Smooth muscle cell (in vitro differentiated cells): ENCODE data around the gene SNAP25. TPM values are rescaled to one million over a fixed set of nuclear protein-coding genes. Genes with fewer than 3 reads are reported as not detected.
A peak's percentile ranks its signal among the peaks of the same experiment; 100 is the strongest.

Experiments used
- DNase-seq: peaks from one replicate; lab custom pipeline; 2025; ENCODE audit not compliant: unreplicated experiment; lab: John Stamatoyannopoulos, UW
- H2AFZ ChIP-seq: fragments of 200-600 bp; sonication (generic); 2 replicates; pipeline ENCODE4 v1.6.0; 2016; ENCODE audit warnings: antibody characterized with exemption, low read depth, mild to moderate bottlenecking
- H3F3A ChIP-seq: fragments of 200-600 bp; sonication (generic); 2 replicates; pipeline ENCODE4 v1.6.0; 2017; ENCODE audit warnings: antibody characterized with exemption, low read depth
- H3K27ac ChIP-seq: fragments of 200-600 bp; sonication (generic); 2 replicates; pipeline ENCODE4 v1.5.1; 2016; ENCODE audit warnings: low read depth, mild to moderate bottlenecking
- H3K27me3 ChIP-seq: fragments of 200-600 bp; sonication (generic); 2 replicates; pipeline ENCODE4 v1.6.1; 2016; ENCODE audit warnings: low read depth, mild to moderate bottlenecking
- H3K36me3 ChIP-seq: fragments of 200-600 bp; sonication (generic); 2 replicates; pipeline ENCODE4 v1.5.1; 2016; ENCODE audit warnings: low read depth
- H3K4me1 ChIP-seq: fragments of 200-600 bp; sonication (generic); 2 replicates; pipeline ENCODE4 v1.5.1; 2016; ENCODE audit warnings: low read depth
- H3K4me2 ChIP-seq: fragments of 200-600 bp; sonication (generic); 2 replicates; pipeline ENCODE4 v1.6.0; 2016; ENCODE audit warnings: mild to moderate bottlenecking
- H3K4me3 ChIP-seq: fragments of 200-600 bp; sonication (generic); 2 replicates; pipeline ENCODE4 v1.5.1; 2016; ENCODE audit warnings: mild to moderate bottlenecking
- H3K79me2 ChIP-seq: fragments of 200-600 bp; sonication (generic); 2 replicates; pipeline ENCODE4 v1.6.0; 2016; ENCODE audit warnings: low read depth, mild to moderate bottlenecking
- H3K9ac ChIP-seq: fragments of 200-600 bp; sonication (generic); 2 replicates; pipeline ENCODE4 v1.6.0; 2016; ENCODE audit warnings: low read depth
- H3K9me3 ChIP-seq: fragments of 200-600 bp; sonication (generic); replicated peaks from 2 replicates; pipeline ENCODE4 v1.5.1; 2016; ENCODE audit warnings: low read depth
- H4K20me1 ChIP-seq: fragments of 200-600 bp; sonication (generic); 2 replicates; pipeline ENCODE4 v1.6.0; 2016; ENCODE audit warnings: low read depth
- WGBS: methylation state at CpG from one replicate; pipeline ENCODE4 v1.1.7; 2016; ENCODE audit warnings: low lambda C conversion rate; 5-methylcytosine and 5-hydroxymethylcytosine counted together
- polyA plus RNA-seq: library from polyadenylated mRNA; unstranded; fragments of >200 nt; fragmentation: Nextera tagmentation; extraction: Ambion mirVana; gene quantifications from 2 replicates; pipeline ENCODE4 v1.2.1, GENCODE V29; 2016
- total RNA-seq: library from RNA; depleted of rRNA; stranded (reverse); fragments of >200 nt; gene quantifications from 2 replicates; pipeline ENCODE4 v1.2.3, GENCODE V29; 2014
- TF ChIP-seq, protein P1 (sequence below): fragments of 200-600 bp; sonication (generic); IDR thresholded peaks from 2 replicates; pipeline ENCODE4 v1.5.1; 2017; ENCODE audit warnings: borderline replicate concordance, mild to moderate bottlenecking, antibody characterized with exemption; ENCODE audit not compliant: insufficient read depth, poor library complexity, severe bottlenecking

Gene SNAP25
- total and polyA plus RNA-seq, 2 experiments from 2014 or later: 4.9 to 5.4 TPM

GRCh38 chr20:10306440-10307358 lies 88.1 kb downstream of the SNAP25 start:
- Histone ChIP-seq H3K4me3 (no peak overlapping the region), H3K36me3 (no peaks in the 10 kb centered on the region), H3K4me1 (peaks cover 8% of the 10 kb centered on the region), H4K20me1 (no peaks in the 10 kb centered on the region), H3K4me2 (peak overlapping the region; percentile 79), H3F3A (no peaks in the 10 kb centered on the region), H3K9ac (peak overlapping the region; percentile 42), H3K9me3 (no peaks in the 10 kb centered on the region), H2AFZ (no peak overlapping the region), H3K27me3 (no peaks in the 10 kb centered on the region), H3K79me2 (no peaks in the 10 kb centered on the region), H3K27ac (peak overlapping the region; percentile 82)
- no peak for DNase-seq
- 23% methylated on average over 3 of the region's 3 CpGs for WGBS
- TF ChIP-seq, protein P1, sequence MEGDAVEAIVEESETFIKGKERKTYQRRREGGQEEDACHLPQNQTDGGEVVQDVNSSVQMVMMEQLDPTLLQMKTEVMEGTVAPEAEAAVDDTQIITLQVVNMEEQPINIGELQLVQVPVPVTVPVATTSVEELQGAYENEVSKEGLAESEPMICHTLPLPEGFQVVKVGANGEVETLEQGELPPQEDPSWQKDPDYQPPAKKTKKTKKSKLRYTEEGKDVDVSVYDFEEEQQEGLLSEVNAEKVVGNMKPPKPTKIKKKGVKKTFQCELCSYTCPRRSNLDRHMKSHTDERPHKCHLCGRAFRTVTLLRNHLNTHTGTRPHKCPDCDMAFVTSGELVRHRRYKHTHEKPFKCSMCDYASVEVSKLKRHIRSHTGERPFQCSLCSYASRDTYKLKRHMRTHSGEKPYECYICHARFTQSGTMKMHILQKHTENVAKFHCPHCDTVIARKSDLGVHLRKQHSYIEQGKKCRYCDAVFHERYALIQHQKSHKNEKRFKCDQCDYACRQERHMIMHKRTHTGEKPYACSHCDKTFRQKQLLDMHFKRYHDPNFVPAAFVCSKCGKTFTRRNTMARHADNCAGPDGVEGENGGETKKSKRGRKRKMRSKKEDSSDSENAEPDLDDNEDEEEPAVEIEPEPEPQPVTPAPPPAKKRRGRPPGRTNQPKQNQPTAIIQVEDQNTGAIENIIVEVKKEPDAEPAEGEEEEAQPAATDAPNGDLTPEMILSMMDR: no peak

GRCh38 chr20:10307359-10307735 lies 88.7 kb downstream of the SNAP25 start:
- TF ChIP-seq, protein P1: no peak
- Histone ChIP-seq H3K79me2 (no peaks in the 10 kb centered on the region), H3K36me3 (no peaks in the 10 kb centered on the region), H2AFZ (no peak overlapping the region), H3K27me3 (no peaks in the 10 kb centered on the region), H3K9me3 (no peaks in the 10 kb centered on the region), H3K4me2 (peak overlapping the region; percentile 79), H3K4me1 (peaks cover 8% of the 10 kb centered on the region), H3K27ac (peak overlapping the region; percentile 82), H3F3A (no peaks in the 10 kb centered on the region), H4K20me1 (no peaks in the 10 kb centered on the region), H3K9ac (peak overlapping the region; percentile 42), H3K4me3 (no peak overlapping the region)
- 11% methylated on average over 3 of the region's 3 CpGs for WGBS
- DNase-seq: no peak

DNA sequence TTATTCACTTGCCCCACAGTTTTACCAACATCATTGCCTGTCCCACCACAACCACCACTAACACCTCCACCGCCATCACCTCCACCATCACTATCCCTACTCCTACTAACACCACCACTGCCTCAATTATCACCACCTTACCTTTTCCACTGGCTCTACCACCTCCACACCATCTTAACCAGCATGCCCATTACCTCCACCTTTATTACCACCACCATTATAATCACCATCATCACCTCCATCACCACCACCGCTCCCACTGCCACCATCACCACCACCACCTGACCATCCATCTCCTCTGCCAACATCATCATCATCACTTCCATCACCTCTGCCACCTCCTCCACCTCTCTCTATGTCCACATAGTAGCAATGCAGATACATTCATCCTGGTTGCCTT lies 90.0 kb downstream of the SNAP25 start:
- H3K27me3 ChIP-seq: no peaks in the 10 kb centered on the region
- no peak for DNase-seq
- no peak overlapping the region for H3K4me3 ChIP-seq
- peak overlapping the region; percentile 3 for H3K4me2 ChIP-seq
- 83% methylated on average over 2 of the region's 2 CpGs for WGBS
- H2AFZ ChIP-seq: no peak overlapping the region
- no peaks in the 10 kb centered on the region for H3K36me3 ChIP-seq
- H3K9me3 ChIP-seq: no peaks in the 10 kb centered on the region
- TF ChIP-seq, protein P1: no peak
- H3K27ac ChIP-seq: peak overlapping the region; percentile 32
- peaks cover 15% of the 10 kb centered on the region for H3K4me1 ChIP-seq
- H4K20me1 ChIP-seq: no peaks in the 10 kb centered on the region
- no peaks in the 10 kb centered on the region for H3K79me2 ChIP-seq
- no peaks in the 10 kb centered on the region for H3F3A ChIP-seq
- H3K9ac ChIP-seq: no peak overlapping the region
